HG02973 (cell line): ENCODE measurements around the gene ETFA.

Source experiments
- ATAC-seq: cut with Tn5 transposase; IDR thresholded peaks from one replicate; pipeline ENCODE4 v1.9.1; 2021; ENCODE audit warnings: moderate library complexity; ENCODE audit not compliant: unreplicated experiment

Gene ETFA

GRCh38 chr15:76197703-76198455 lies 113.4 kb downstream of the ETFA start:
- no peak for ATAC-seq

GRCh38 chr15:76196269-76197231 lies 114.7 kb downstream of the ETFA start:
- ATAC-seq: no peak

DNA sequence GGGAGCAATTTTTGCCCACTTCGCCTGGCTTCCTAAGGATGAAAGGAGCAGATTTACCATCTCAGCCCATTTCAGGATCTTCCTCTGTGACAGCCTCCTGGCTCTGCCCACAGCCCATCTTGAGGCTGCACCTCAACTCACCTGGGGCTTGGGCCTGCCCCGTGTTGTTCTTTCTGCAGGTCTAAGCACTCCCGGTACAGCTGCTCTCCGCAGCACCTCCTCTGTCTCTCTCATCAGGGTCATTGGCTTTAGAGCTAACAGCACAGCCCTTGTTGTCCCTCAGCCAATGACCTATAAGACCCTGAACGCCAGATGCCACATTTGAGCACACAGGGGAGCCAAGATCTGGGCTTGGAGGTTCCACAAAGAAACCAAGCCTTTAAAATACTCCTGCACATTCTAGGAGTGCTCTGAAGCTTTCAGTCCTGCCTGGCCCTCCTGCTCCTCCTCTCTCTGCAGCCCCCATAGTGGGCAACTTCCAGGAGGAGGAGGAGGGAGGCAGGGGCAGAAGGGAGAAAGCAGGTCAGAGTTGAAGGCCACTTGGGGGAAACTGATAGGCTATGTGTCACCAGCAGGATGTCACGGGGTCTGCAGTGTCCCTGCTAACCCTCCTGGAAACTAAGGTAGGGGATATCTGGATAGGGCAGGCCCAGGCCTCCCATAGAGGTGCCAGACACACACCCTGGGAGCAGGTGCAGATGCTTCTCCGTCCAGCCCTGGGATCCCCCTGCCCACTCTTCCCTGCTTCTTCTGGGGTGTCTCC lies 115.6 kb downstream of the ETFA start:
- no peak for ATAC-seq

GRCh38 chr15:76193934-76194333 lies 117.3 kb downstream of the ETFA start:
- ATAC-seq: no peak

DNA sequence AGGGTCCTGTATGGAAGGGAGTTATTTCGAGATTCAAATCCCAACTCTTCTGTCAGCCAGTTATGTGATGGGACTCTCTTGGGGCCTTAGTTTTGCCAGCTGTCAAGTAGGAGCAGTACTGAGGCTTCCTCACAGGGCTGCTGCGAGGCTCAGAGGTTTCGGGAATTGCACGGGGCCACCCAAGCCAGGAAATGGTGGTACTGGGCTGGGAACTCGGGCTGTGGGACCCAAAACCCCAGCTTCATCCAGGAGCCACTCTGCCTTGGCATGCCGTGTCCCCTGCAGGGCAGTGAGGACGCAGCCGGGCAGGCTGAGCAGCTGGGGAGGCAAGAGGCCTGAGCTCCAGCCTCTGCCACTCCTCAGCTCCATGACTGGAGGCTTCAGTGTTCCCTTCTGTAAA lies 118.6 kb downstream of the ETFA start:
- no peak for ATAC-seq

DNA sequence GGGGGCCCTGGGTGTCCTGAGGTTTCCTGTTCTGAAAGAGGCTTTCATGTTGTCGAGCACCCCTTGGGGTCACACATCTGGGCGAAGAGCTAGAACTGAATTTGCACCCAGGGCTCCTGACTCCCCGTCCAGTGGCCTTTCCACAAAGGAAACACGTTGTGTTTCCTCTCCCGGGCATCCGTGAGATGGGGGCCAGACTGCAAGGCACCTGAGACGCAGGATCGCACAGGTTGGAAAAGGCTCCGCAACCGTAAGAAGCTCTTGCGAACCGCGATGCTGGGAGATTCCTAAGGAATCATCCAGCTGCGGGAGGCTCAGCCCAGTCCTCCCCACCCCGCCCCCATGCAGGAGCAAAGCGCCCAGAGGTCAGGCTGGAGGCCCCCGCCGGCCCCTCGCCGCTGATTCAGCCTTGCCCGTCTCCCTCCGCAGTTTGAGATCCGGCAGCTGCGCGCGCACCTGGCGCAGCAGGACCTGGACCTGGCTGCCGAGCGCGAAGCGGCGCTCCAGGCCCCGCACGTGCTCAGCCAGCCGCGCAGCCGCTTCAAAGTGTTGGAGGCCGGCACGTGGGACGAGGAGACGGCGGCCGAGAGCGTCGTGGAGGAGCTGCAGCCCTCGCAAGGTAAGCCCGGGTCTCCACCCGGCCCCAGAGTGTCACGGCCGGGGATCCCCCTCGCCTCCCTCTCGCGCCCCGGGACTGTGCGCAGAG lies 119.6 kb downstream of the ETFA start:
- ATAC-seq: no peak

GRCh38 chr15:76190751-76191538 lies 120.3 kb downstream of the ETFA start:
- ATAC-seq: peak; percentile 77

DNA sequence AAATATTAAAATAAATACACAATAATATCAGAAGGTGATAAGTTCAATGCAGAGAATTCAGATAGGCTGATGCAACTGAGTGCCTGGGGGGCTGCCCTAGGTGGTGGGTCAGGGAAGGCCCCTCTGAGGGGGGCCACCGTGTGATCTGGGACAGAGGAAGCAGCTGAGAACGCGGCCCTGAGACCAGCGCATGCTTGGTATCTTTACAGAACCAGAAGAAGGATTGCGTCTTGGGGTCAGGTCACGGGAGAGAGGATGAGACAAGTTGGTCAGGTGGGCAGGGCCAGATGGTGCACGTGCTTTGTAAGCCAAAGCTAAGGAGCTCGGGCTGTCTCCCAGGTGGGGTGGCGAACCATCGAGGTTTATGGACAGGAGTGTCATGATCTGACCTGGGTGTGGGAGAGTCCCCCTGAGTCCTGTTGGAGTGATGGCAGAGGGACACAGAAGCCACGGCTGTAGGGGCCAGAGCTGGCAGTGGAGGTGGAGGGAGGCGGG lies 121.2 kb downstream of the ETFA start:
- no peak for ATAC-seq

DNA sequence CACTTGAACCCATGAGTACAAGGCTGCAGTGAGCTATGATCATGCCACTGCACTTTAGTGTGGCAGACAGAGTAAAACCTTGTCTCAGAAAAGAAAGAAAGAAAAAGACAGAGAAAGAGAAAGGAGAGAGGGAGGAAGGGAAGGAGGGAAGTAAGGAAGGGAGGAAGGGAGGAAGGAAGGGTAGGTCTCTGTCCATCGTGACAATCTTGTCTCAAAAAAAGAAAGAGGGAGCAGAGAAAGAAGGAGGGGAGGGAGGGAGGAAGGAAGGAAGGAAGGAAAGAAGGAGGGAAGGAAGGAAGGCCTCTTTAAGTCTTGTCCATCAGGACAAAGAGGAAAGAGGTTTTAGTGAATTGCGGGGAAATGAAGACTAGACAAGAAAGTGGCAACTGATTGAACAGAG lies 122.2 kb downstream of the ETFA start:
- ATAC-seq: no peak

DNA sequence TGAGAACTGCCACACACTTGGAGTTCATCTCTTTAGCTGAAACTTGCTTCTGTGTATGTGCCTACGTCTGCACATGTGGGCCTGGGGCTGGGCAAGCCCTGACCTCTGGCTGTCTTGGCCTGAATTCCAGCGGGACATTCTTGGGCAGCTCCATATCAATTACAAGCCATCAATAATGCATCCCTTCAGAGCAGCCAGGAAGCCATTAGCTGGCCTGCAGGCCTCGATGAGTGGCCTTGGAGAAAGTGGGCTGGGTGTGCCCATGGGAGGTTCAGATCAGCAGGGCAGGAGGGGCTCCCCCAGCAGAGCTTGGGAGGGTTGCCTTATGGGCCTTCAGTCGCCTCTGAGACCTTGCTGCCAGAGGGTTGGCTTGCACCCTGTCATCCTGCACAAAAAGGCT lies 124.1 kb downstream of the ETFA start:
- no peak for ATAC-seq

- no peak for ATAC-seq
These were observed 125.6 kb downstream of the ETFA start for GRCh38 chr15:76185716-76186115.

DNA sequence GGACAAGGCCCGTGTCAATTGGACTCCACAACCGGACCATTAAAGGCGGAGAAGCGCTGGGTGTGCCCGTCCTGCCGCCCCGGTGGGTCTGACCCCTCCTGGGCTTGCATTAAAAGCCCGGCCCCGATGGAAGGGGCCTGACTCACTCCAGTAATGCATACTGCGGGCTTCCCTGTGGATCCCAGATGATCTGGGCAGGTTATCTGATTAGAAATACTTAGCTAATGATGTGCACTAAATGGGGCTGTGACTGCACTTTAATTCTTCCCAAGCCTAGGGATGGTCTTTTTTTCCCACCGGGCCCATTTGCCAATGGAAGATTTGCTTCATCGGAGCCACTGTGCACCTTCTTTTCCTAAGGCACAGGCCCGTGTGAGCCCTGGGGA lies 126.6 kb downstream of the ETFA start:
- no peak for ATAC-seq

GRCh38 chr15:76183930-76184649 lies 127.2 kb downstream of the ETFA start:
- ATAC-seq: no peak

GRCh38 chr15:76181705-76182107 lies 129.6 kb downstream of the ETFA start:
- ATAC-seq: peak; percentile 65

DNA sequence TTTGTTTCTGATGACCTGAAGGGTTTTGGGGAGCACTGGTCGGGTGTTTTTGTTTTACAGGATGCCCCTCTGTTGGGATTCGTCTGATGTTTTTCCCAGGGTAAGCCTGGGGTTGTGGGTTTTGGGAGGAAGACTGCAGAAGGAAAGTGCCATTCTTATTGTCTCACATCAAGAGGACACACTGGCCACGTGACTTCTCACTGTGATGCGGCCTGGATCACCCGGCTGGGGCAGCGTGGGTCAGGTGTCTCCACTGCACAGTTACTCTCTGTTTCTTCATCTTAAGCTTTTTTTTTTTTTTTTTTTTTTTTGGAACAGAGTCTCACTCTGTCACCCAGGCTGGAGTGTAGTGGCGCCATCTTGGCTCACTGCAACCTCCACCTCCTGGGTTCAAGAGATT lies 130.9 kb downstream of the ETFA start:
- ATAC-seq: no peak

DNA sequence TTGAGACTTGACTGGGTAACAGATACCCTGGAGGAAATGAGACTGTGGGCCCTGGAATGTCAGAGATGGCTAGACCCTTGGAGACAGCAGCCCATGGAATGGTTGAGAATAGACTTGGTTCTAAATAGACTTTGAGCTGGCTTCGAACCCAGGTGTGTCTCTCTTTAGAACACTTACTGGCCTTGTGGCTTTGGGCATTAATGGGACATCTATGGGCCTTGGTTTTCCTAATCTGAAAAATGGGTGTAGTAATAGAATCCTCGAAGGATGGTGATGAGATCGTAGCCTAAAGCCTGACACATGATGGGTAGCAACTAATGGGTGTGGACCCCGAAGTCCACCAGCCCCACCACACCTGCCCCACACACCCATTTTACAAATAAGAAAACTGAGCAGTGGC lies 132.2 kb downstream of the ETFA start:
- no peak for ATAC-seq

GRCh38 chr15:76178296-76179000 lies 132.8 kb downstream of the ETFA start:
- ATAC-seq: no peak

- ATAC-seq: no peak
These were observed 133.7 kb downstream of the ETFA start for GRCh38 chr15:76177491-76178040.
